ENCODE measurements around the gene PLOD3. TPM values are rescaled to one million over a fixed set of nuclear protein-coding genes. Genes with fewer than 3 reads are reported as not detected.

The PLOD3 gene
- total and polyA plus RNA-seq, 2 of the 8 experiments (the other 6 are each of a cell fraction or from before 2014, with no cell fraction given) = 28.4 to 47.2 TPM

DNA sequence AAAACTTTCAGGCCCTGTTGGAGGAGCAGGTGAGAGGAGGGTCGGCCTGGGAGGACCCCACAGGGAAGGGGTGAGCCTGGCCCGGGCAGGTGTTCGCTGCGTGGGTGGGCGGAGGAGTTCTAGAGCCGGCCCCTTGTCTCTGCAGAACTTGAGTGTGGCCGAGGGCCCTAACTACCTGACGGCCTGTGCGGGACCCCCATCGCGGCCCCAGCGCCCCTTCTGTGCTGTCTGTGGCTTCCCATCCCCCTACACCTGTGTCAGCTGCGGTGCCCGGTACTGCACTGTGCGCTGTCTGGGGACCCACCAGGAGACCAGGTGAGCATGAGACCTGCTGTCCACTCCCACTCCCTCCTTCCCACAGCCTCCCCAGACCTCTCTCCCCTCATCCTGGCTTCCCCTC is 6.1 kb upstream of the PLOD3 start:
- H3K4ac ChIP-seq (replicated peaks; ENCODE audit: insufficient read length, low read depth, low read length) = no peak overlapping the region
- H2AFZ ChIP-seq (ENCODE audit: low read length) = no peak overlapping the region
- H3K23me2 ChIP-seq (ENCODE audit: low read depth, low read length) = peaks cover 3% of the 10 kb centered on the region
- H3K79me1 ChIP-seq (ENCODE audit: low read depth, low read length) = peaks cover 2% of the 10 kb centered on the region; the same call in 1 of the 2 replicates
- no peak overlapping the region for H4K8ac ChIP-seq (ENCODE audit: extremely low read depth, insufficient read depth, low read length)
- POLR2A ChIA-PET (ENCODE audit: partially characterized antibody) = no interaction called here
- H3K9me3 ChIP-seq (ENCODE audit: insufficient read depth in 2 of 2, low read depth in 1 of 2, low read length in 1 of 2) = no peaks in the 10 kb centered on the region
- H3K56ac ChIP-seq (replicated peaks; ENCODE audit: insufficient read length, low read depth, low read length) = no peak overlapping the region
- H3K36me3 ChIP-seq (ENCODE audit: control insufficient read depth in 2 of 4, insufficient read depth in 4 of 4, low read length in 3 of 4) = peaks cover 2 to 9% (median 5%) of the 10 kb centered on the region in 4 experiments; a peak in 6 of 8 replicates
- H3K79me2 ChIP-seq (ENCODE audit: control insufficient read depth in 1 of 2, insufficient read depth in 2 of 2, low read length in 2 of 2) = peaks cover 0 to 6% of the 10 kb centered on the region in 2 experiments; a peak in 1 of 4 replicates
- peaks cover 0 to 5% of the 10 kb centered on the region in 2 experiments for H4K20me1 ChIP-seq (replicated peaks in 1 of 2; ENCODE audit: control insufficient read depth in 1 of 2, insufficient read depth in 2 of 2, low read length in 2 of 2)
- H3K23ac ChIP-seq (ENCODE audit: insufficient read length) = no peak overlapping the region
- H2BK12ac ChIP-seq (ENCODE audit: low read depth, low read length) = no peak overlapping the region
- H3K9ac ChIP-seq (replicated peaks in 1 of 4; ENCODE audit: extremely low read depth in 1 of 4, low read depth in 3 of 4, low read length in 3 of 4) = no peak overlapping the region
- H3K27ac ChIP-seq (ENCODE audit: low read depth, low read length) = no peak overlapping the region
- H3K4me3 ChIP-seq (ENCODE audit: extremely low read depth in 1 of 4, insufficient read depth in 2 of 4, low read depth in 3 of 4, low read length in 4 of 4) = no peak overlapping the region
- no peak overlapping the region for H3K14ac ChIP-seq (ENCODE audit: insufficient read length)
- H2BK20ac ChIP-seq (ENCODE audit: low read length) = no peak overlapping the region
- H3K4me2 ChIP-seq (ENCODE audit: insufficient read depth in 1 of 2, low read depth in 2 of 2, low read length in 2 of 2) = no peak overlapping the region
- 96% methylated on average over 14 of the region's 15 CpGs; no CpG with 5 or more reads in 1 of the 2 experiments for WGBS, 2 experiments (ENCODE audit: extremely low coverage in 1 of 2, insufficient coverage in 1 of 2, insufficient read length in 1 of 2, insufficient replicate concordance in 2 of 2, low coverage in 1 of 2, low lambda C conversion rate in 2 of 2, missing lambda C conversion rate in 1 of 2)
- H2AK5ac ChIP-seq (ENCODE audit: low read depth, low read length) = no peak overlapping the region
- H2BK5ac ChIP-seq (ENCODE audit: low read depth, low read length) = no peak overlapping the region
- no peaks in the 10 kb centered on the region for H3K27me3 ChIP-seq (replicated peaks in 1 of 4; ENCODE audit: control insufficient read depth in 3 of 4, extremely low read depth in 1 of 4, insufficient read depth in 3 of 4, low read length in 3 of 4)
- H2BK15ac ChIP-seq (ENCODE audit: low read length) = no peak overlapping the region
- DNase-seq (ENCODE audit: low read depth in 1 of 2, low spot score in 2 of 2) = no peak
- no peak overlapping the region for H4K5ac ChIP-seq (ENCODE audit: insufficient read length, low read depth, low read length)
- H3K4me1 ChIP-seq (replicated peaks in 1 of 4; ENCODE audit: control insufficient read depth in 3 of 4, insufficient read depth in 4 of 4, low read length in 3 of 4) = peaks cover 0 to 3% (median 2%) of the 10 kb centered on the region in 4 experiments; a peak in 4 of 7 replicates
- CTCF ChIA-PET (ENCODE audit: partially characterized antibody) = interaction anchor here (1.2 to 3.1 kb wide), 4 partner anchors 11 to 92 kb away, joined by 3 to 16 read pairs (median 6); partner anchors contain the start of gene FIS1
- no peak overlapping the region for H2BK120ac ChIP-seq (replicated peaks; ENCODE audit: low read depth, low read length)
- no peak for FAIRE-seq
- no peak overlapping the region for H3K18ac ChIP-seq (ENCODE audit: extremely low read depth, low read length)
- no peak overlapping the region for H4K91ac ChIP-seq (replicated peaks; ENCODE audit: insufficient read length, low read length)
- TF ChIP-seq CHD2 (IDR thresholded peaks at IDR 0.05; ENCODE audit: low read length) = no peak
- TF ChIP-seq CHD1 (IDR thresholded peaks at IDR 0.05; ENCODE audit: low read depth, low read length) = no peak
- TF ChIP-seq SIN3A (conservative IDR thresholded peaks at IDR 0.05 in 1 of 2, IDR thresholded peaks at IDR 0.05 in 1 of 2; ENCODE audit: low read depth in 1 of 2, low read length in 2 of 2) = no peak
